ENCODE data around the gene DROSHA. TPM values are rescaled to one million over a fixed set of nuclear protein-coding genes. Genes with fewer than 3 reads are reported as not detected.
A peak's percentile ranks its signal among the peaks of the same experiment; 100 is the strongest.

DROSHA gene
- total RNA-seq, 1 experiment from 2014 or later = 57.7 TPM

GRCh38 chr5:31537349-31537748, 5.5 kb upstream of the DROSHA start:
- POLR2A ChIA-PET = no interaction called here
- TF ChIP-seq, protein P1, sequence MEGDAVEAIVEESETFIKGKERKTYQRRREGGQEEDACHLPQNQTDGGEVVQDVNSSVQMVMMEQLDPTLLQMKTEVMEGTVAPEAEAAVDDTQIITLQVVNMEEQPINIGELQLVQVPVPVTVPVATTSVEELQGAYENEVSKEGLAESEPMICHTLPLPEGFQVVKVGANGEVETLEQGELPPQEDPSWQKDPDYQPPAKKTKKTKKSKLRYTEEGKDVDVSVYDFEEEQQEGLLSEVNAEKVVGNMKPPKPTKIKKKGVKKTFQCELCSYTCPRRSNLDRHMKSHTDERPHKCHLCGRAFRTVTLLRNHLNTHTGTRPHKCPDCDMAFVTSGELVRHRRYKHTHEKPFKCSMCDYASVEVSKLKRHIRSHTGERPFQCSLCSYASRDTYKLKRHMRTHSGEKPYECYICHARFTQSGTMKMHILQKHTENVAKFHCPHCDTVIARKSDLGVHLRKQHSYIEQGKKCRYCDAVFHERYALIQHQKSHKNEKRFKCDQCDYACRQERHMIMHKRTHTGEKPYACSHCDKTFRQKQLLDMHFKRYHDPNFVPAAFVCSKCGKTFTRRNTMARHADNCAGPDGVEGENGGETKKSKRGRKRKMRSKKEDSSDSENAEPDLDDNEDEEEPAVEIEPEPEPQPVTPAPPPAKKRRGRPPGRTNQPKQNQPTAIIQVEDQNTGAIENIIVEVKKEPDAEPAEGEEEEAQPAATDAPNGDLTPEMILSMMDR (IDR thresholded peaks at IDR 0.05; ENCODE audit: unreplicated experiment) = no peak
- no peak for DNase-seq (ENCODE audit: unreplicated experiment)
- Mint-ChIP-seq H3K9me3 (ENCODE audit: unreplicated experiment) (no peaks in the 10 kb centered on the region), H3K4me3 (ENCODE audit: unreplicated experiment) (no peak overlapping the region), H3K36me3 (ENCODE audit: insufficient read depth, unreplicated experiment) (peaks cover 78% of the 10 kb centered on the region), H3K27ac (ENCODE audit: low read depth, unreplicated experiment) (no peak overlapping the region), H3K4me1 (ENCODE audit: insufficient read depth, unreplicated experiment) (peaks cover 7% of the 10 kb centered on the region), H3K27me3 (ENCODE audit: insufficient read depth, unreplicated experiment) (no peaks in the 10 kb centered on the region)
- CTCF ChIA-PET = interaction anchor here (1.0 kb wide), 1 partner anchor 399 kb away, joined by 3 read pairs; no protein-coding TSS in a partner anchor
- intact Hi-C loops (cut with micrococcal nuclease) = no loop called here
- BruUV-seq (replicated peaks) = no TSS peak

DNA sequence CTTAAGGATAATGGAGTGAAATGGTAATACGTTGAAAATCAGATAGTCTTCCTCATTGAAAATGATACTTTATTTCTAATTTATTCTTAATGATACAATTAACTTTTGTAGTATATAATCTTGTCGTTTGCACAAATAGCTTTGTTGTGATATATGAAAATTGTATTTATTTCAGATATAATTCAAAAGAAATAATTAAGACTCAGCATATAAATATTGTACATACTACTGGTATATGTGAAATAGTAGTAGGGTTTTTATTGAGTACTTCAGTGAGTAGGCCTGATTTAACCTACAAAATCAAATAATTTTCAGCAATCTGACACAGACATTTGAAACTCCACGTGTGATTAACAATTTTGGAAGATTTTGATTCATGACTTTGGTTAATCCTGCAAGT, 5.0 kb upstream of the DROSHA start:
- H3K36me3 Mint-ChIP-seq (ENCODE audit: insufficient read depth, unreplicated experiment) = peaks cover 73% of the 10 kb centered on the region
- no peak overlapping the region for H3K27ac Mint-ChIP-seq (ENCODE audit: low read depth, unreplicated experiment)
- ChIA-PET CTCF (interaction anchor here (1.0 kb wide), 1 partner anchor 399 kb away, joined by 3 read pairs; no protein-coding TSS in a partner anchor), POLR2A (no interaction called here)
- H3K9me3 Mint-ChIP-seq (ENCODE audit: unreplicated experiment) = no peaks in the 10 kb centered on the region
- TF ChIP-seq, protein P1 (IDR thresholded peaks at IDR 0.05; ENCODE audit: unreplicated experiment) = no peak
- no peaks in the 10 kb centered on the region for H3K27me3 Mint-ChIP-seq (ENCODE audit: insufficient read depth, unreplicated experiment)
- BruUV-seq (replicated peaks) = no TSS peak
- H3K4me3 Mint-ChIP-seq (ENCODE audit: unreplicated experiment) = no peak overlapping the region
- intact Hi-C loops (cut with micrococcal nuclease) = no loop called here
- no peak for DNase-seq (ENCODE audit: unreplicated experiment)
- H3K4me1 Mint-ChIP-seq (ENCODE audit: insufficient read depth, unreplicated experiment) = peaks cover 7% of the 10 kb centered on the region

DNA sequence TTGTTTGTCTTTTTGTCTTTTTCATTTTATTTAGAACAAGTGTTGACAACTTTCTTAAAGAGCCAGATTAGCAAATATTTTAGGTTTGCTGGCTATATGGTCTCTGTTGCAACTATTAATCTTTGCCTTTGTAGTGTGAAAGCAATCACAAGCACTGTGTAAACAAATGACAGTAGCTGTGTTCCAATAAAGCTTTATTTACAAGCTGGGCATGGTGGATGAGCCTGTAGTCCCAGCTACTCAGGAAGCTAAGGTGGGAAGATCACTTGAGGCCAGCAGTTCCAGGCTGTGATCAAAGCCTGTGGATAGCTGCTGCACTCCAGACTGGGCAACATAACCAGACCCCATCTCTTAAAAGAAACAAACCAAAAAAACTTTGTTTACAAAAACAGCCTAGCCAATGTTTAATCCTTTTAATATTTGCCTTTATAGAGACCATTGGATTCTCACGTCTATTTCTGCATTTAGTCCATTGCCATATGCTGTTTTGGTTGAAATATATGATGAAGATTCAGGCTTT, 2.7 kb upstream of the DROSHA start:
- intact Hi-C loops (cut with micrococcal nuclease) = no loop called here
- peaks cover 17% of the 10 kb centered on the region for H3K4me1 Mint-ChIP-seq (ENCODE audit: insufficient read depth, unreplicated experiment)
- ChIA-PET POLR2A (no interaction called here), CTCF (interaction anchor here (0.6 to 0.8 kb wide), 2 partner anchors 24 to 700 kb away, joined by 3 to 4 read pairs; no protein-coding TSS in a partner anchor)
- TF ChIP-seq, protein P1 (IDR thresholded peaks at IDR 0.05; ENCODE audit: unreplicated experiment) = no peak
- no peak overlapping the region for H3K4me3 Mint-ChIP-seq (ENCODE audit: unreplicated experiment)
- TSS peak; percentile 12 for BruUV-seq (replicated peaks)
- H3K27me3 Mint-ChIP-seq (ENCODE audit: insufficient read depth, unreplicated experiment) = no peaks in the 10 kb centered on the region
- peaks cover 65% of the 10 kb centered on the region for H3K36me3 Mint-ChIP-seq (ENCODE audit: insufficient read depth, unreplicated experiment)
- H3K9me3 Mint-ChIP-seq (ENCODE audit: unreplicated experiment) = no peaks in the 10 kb centered on the region
- DNase-seq (ENCODE audit: unreplicated experiment) = no peak
- H3K27ac Mint-ChIP-seq (ENCODE audit: low read depth, unreplicated experiment) = no peak overlapping the region

DNA sequence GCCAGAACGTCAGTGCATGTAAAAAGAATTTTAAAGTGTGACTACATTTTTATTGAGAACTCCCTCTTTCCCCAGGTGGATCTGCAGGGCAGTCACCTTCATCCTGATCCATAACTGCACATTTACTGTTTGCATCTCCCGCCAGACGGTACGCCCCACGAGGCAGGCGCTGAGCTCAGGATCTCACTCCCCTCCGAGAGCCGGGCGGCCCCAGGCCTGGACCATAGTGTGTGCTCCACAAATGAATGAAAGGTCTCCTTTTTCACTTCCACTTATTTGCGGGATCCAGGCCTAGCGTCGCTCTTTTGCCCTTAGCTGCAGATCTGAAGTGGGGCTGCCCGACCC, 378 bp downstream of the DROSHA start:
- intact Hi-C loops (cut with micrococcal nuclease) = no loop called here
- H3K36me3 Mint-ChIP-seq (ENCODE audit: insufficient read depth, unreplicated experiment) = peaks cover 65% of the 10 kb centered on the region
- peaks cover 23% of the 10 kb centered on the region for H3K4me1 Mint-ChIP-seq (ENCODE audit: insufficient read depth, unreplicated experiment)
- CTCF ChIA-PET = interaction anchor here (0.6 to 0.7 kb wide), 2 partner anchors 105 to 1441 kb away, joined by 3 to 4 read pairs; no protein-coding TSS in a partner anchor
- POLR2A ChIA-PET = interaction anchor here (0.7 to 3.1 kb wide), 12 partner anchors 9 to 1813 kb away, joined by 3 to 19 read pairs (median 5); partner anchors contain the start of gene GOLPH3
- TSS peak; percentile 59 for BruUV-seq (replicated peaks)
- H3K27ac Mint-ChIP-seq (ENCODE audit: low read depth, unreplicated experiment) = peak overlapping the region; percentile 94
- TF ChIP-seq, protein P1 (IDR thresholded peaks at IDR 0.05; ENCODE audit: unreplicated experiment) = no peak
- no peak for DNase-seq (ENCODE audit: unreplicated experiment)
- H3K27me3 Mint-ChIP-seq (ENCODE audit: insufficient read depth, unreplicated experiment) = no peaks in the 10 kb centered on the region
- H3K9me3 Mint-ChIP-seq (ENCODE audit: unreplicated experiment) = no peaks in the 10 kb centered on the region
- H3K4me3 Mint-ChIP-seq (ENCODE audit: unreplicated experiment) = peak overlapping the region; percentile 100

Measured in MCF 10A (cell line).